K562 (cell line): ENCODE results near the gene TBXA2R. TPM values are rescaled to one million over a fixed set of nuclear protein-coding genes. Genes with fewer than 3 reads are reported as not detected.

Experiments used
- CBFA2T3 ChIP-seq: fragments of 450-650 bp; IDR thresholded peaks from 2 replicates; pipeline ENCODE4 v1.6.1; 2017
- E2F5 ChIP-seq: sonication (generic); formaldehyde crosslinking; IDR thresholded peaks from 2 replicates; pipeline ENCODE4 v1.8.0; 2022; ENCODE audit warnings: mild to moderate bottlenecking, missing genetic modification reagents
- EP300 ChIP-seq: IDR thresholded peaks from 2 replicates; pipeline ENCODE4 v1.6.1; 2012; ENCODE audit warnings: low read length, improper control_type of control experiment
- GATA2 ChIP-seq: sonication (generic); formaldehyde crosslinking; IDR thresholded peaks from 2 replicates; pipeline ENCODE4 v1.4.0; 2020; ENCODE audit warnings: mild to moderate bottlenecking, missing genetic modification reagents
- MGA ChIP-seq: fragments of 450-650 bp; IDR thresholded peaks from 2 replicates; pipeline ENCODE4 v1.6.1; 2016; ENCODE audit warnings: mild to moderate bottlenecking, moderate library complexity
- POLR2H ChIP-seq: IDR thresholded peaks from 2 replicates; pipeline ENCODE4 v1.6.1; 2016; ENCODE audit warnings: missing genetic modification characterization, low read depth, mild to moderate bottlenecking, control low read depth, missing compliant biosample characterization, moderate library complexity
- TSC22D4 ChIP-seq: fragments of 450-650 bp; IDR thresholded peaks from 2 replicates; pipeline ENCODE4 v1.6.1; 2016; ENCODE audit warnings: missing genetic modification characterization, missing biosample characterization, control low read depth
- ZNF589 ChIP-seq: fragments of 200-800 bp; sonication (Bioruptor generic); IDR thresholded peaks from 2 replicates; pipeline ENCODE4 v1.6.1; 2016; ENCODE audit warnings: low read depth, missing genetic modification characterization, missing compliant biosample characterization
- polyA plus RNA-seq, 8 experiments: library from polyadenylated mRNA; depleted of rRNA in 4 of 8; stranded (reverse) in 5 of 8; unstranded in 3 of 8; fragments of >200 nt; fragmentation: Nextera tagmentation in 2 of 8; fragmentation: Illumina TruSeq in 1 of 8; extraction: Ambion mirVana in 2 of 8; extraction: Trizol in 1 of 8; gene quantifications; 2 replicates each; pipeline versions ENCODE4 v1.2.1 to v1.2.3, GENCODE V29; 2011 to 2014; ENCODE audit warnings: inconsistent platforms in 1 of 8, missing spikeins in 1 of 8
- total RNA-seq, 7 experiments: library from RNA; depleted of rRNA in 6 of 7; stranded (reverse); fragments of >200 nt in 6 of 7; fragmentation: Illumina TruSeq in 2 of 7; extraction: Trizol in 2 of 7; gene quantifications; 2 replicates each; pipeline versions ENCODE4 v1.2.1 to v1.2.3, GENCODE V29; 2011 to 2021; ENCODE audit warnings: low replicate concordance in 1 of 7

TBXA2R gene
- total and polyA plus RNA-seq, 9 of the 15 experiments (the other 6 are each of a cell fraction or from before 2014, with no cell fraction given): 1.5 to 24.0 (median 2.8) TPM

DNA sequence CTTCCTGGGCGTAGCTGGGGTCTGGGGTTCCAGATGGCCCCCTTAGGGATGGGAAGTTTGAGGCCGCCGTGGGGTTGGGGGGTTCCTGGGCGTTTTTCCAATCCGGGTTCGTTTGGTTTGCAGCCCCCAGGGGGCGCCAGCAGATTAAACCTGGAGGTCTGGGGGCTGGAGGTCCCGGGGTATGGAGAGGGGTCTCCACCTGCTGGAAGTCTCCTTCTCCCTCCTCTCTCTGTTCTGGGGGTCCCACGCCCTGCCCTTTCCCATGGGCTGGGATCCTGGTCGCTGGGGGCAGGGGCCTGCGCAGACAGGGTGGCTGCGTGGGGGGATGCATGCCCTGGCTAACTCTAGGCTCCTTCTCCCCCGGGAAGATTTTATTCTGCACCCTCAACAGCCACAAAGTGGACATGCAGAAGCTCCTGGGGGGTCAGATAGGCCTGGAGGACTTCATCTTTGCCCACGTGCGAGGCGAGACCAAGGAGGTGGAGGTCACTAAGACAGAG lies 20.5 kb downstream of the TBXA2R start (continued):
- TF ChIP-seq MGA (no peak), GATA2 (CRISPR knock-in tag) (no peak), EP300 (no peak), ZNF589 (CRISPR knock-in tag) (no peak), POLR2H (tag) (no peak), E2F5 (no peak), TSC22D4 (tag) (no peak), CBFA2T3 (no peak)
